K562 (cell line): ENCODE measurements around the gene CHST8.

Source experiments
- EGR1 ChIP-seq: fragments of 450-650 bp; conservative IDR thresholded peaks from 2 replicates; pipeline ENCODE4 v1.6.1; 2017; ENCODE audit warnings: mild to moderate bottlenecking
- JUND ChIP-seq, 2 experiments: IDR thresholded peaks; 2 replicates in 1 of 2; 3 replicates in 1 of 2; pipeline ENCODE4 v1.6.1; 2011; ENCODE audit warnings: borderline replicate concordance in 2 of 2, low read depth in 2 of 2, low read length in 2 of 2, improper control_type of control experiment in 1 of 2, missing biosample characterization in 1 of 2, missing genetic modification characterization in 1 of 2, missing genetic modification reagents in 1 of 2
- NR3C1 ChIP-seq: sonication (generic); formaldehyde crosslinking; IDR thresholded peaks from 2 replicates; pipeline ENCODE4 v1.8.1; 2022; ENCODE audit warnings: missing genetic modification reagents
- NRF1 ChIP-seq, 2 experiments: fragments of 450-650 bp; IDR thresholded peaks in 1 of 2; conservative IDR thresholded peaks in 1 of 2; 2 replicates each; pipeline ENCODE4 v1.6.1; 2014; ENCODE audit warnings: mild to moderate bottlenecking in 2 of 2
- RAD51 ChIP-seq: fragments of 450-650 bp; IDR thresholded peaks from 2 replicates; pipeline ENCODE4 v1.7.1; 2016; ENCODE audit warnings: low read depth, mild to moderate bottlenecking, borderline replicate concordance
- TRIM28 ChIP-seq: fragments of 450-650 bp; IDR thresholded peaks from 2 replicates; pipeline ENCODE4 v1.6.1; 2017
- YBX1 ChIP-seq: fragments of 450-650 bp; IDR thresholded peaks from 2 replicates; pipeline ENCODE4 v1.7.1; 2016; ENCODE audit warnings: mild to moderate bottlenecking
- ZNF232 ChIP-seq: sonication (generic); formaldehyde crosslinking; IDR thresholded peaks from 2 replicates; pipeline ENCODE4 v1.8.0; 2022; ENCODE audit warnings: mild to moderate bottlenecking, missing genetic modification reagents
- TF ChIP-seq, protein P1 (sequence below), 3 experiments: IDR thresholded peaks in 2 of 3; conservative IDR thresholded peaks in 1 of 3; 2 replicates each; pipeline ENCODE4 v1.5.1; 2011 to 2012; ENCODE audit warnings: low read length in 3 of 3, mild to moderate bottlenecking in 3 of 3, control low read depth in 2 of 3, improper control_type of control experiment in 1 of 3, inconsistent platforms in 1 of 3, low read depth in 1 of 3, mixed read lengths in 1 of 3, moderate library complexity in 1 of 3; ENCODE audit not compliant: insufficient read depth in 2 of 3

DNA sequence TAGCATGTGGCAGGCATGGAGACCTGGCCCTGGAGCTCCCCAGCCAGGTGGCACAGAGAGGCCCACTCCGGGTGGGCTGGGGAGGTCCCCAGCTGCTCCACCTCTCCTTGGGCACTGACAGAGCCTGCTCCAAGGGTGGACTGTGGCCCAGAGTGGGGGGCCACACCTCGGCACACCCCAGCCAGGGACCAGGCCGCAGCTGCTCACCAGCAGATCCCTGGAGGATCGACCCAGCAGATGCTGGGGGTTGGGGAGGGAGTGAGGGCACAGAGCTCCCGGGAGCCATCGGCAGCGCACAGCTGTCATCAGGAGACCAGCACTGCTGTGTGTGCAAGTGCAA lies 102.9 kb downstream of the CHST8 start:
- TF ChIP-seq, protein P1, sequence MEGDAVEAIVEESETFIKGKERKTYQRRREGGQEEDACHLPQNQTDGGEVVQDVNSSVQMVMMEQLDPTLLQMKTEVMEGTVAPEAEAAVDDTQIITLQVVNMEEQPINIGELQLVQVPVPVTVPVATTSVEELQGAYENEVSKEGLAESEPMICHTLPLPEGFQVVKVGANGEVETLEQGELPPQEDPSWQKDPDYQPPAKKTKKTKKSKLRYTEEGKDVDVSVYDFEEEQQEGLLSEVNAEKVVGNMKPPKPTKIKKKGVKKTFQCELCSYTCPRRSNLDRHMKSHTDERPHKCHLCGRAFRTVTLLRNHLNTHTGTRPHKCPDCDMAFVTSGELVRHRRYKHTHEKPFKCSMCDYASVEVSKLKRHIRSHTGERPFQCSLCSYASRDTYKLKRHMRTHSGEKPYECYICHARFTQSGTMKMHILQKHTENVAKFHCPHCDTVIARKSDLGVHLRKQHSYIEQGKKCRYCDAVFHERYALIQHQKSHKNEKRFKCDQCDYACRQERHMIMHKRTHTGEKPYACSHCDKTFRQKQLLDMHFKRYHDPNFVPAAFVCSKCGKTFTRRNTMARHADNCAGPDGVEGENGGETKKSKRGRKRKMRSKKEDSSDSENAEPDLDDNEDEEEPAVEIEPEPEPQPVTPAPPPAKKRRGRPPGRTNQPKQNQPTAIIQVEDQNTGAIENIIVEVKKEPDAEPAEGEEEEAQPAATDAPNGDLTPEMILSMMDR (IDR thresholded peaks at IDR 0.05 in 2 of 3, conservative IDR thresholded peaks at IDR 0.05 in 1 of 3; ENCODE audit: insufficient read depth in 2 of 3, low read depth in 1 of 3, low read length in 3 of 3) = no peak
- TF ChIP-seq RAD51 (no peak), NR3C1 (CRISPR knock-in tag) (no peak), ZNF232 (no peak), EGR1 (no peak), TRIM28 (no peak), JUND (IDR thresholded peaks at IDR 0.05; ENCODE audit: borderline replicate concordance, low read depth, low read length) (no peak), JUND (tag; IDR thresholded peaks at IDR 0.05; ENCODE audit: borderline replicate concordance, low read depth, low read length) (no peak), YBX1 (no peak), NRF1 (conservative IDR thresholded peaks at IDR 0.05 in 1 of 2, IDR thresholded peaks at IDR 0.05 in 1 of 2) (no peak)
